Fibroblast of lung (primary cell): ENCODE measurements around the gene RPS16.

Experiments
- CTCF ChIP-seq, 2 donors: IDR thresholded peaks in 1 of 2; conservative IDR thresholded peaks in 1 of 2; 1 replicate in 1 of 2; 2 replicates in 1 of 2; pipeline ENCODE4 v1.5.1; 2011 to 2012; ENCODE audit warnings: low read length in 2 of 2, control low read depth in 1 of 2, inconsistent platforms in 1 of 2, low read depth in 1 of 2, mild to moderate bottlenecking in 1 of 2
- EZH2 ChIP-seq: IDR thresholded peaks from 2 replicates; pipeline ENCODE4 v1.5.1; 2012; ENCODE audit warnings: low read length, control low read depth, mild to moderate bottlenecking; ENCODE audit errors: missing control alignments

GRCh38 chr19:39405958-39406655 lies 29.6 kb downstream of the RPS16 start:
- no peak for TF ChIP-seq EZH2
- no peak for TF ChIP-seq CTCF (conservative IDR thresholded peaks at IDR 0.05 in 1 of 2, IDR thresholded peaks at IDR 0.05 in 1 of 2; ENCODE audit: low read depth in 1 of 2, low read length in 2 of 2)
